Uterus (tissue), 2 donors: ENCODE data around the gene GGA2.
A peak's percentile ranks its signal among the peaks of the same experiment; 100 is the strongest.

Experiments
- POLR2A ChIP-seq, 2 donors: fragments of 450-650 bp; IDR thresholded peaks; one replicate each; pipeline ENCODE4 v1.6.1; 2016; ENCODE audit warnings: antibody characterized with exemption in 2 of 2, mild to moderate bottlenecking in 1 of 2, moderate library complexity in 1 of 2
- TF ChIP-seq, protein P1 (sequence below), 4 experiments: fragments of 200-600 bp in 2 of 4; fragments of 450-650 bp in 2 of 4; sonication (generic) in 2 of 4; IDR thresholded peaks; one replicate each; pipeline ENCODE4 v1.5.1; 2016 to 2019; ENCODE audit warnings: antibody characterized with exemption in 4 of 4, mild to moderate bottlenecking in 2 of 4, moderate library complexity in 1 of 4

DNA sequence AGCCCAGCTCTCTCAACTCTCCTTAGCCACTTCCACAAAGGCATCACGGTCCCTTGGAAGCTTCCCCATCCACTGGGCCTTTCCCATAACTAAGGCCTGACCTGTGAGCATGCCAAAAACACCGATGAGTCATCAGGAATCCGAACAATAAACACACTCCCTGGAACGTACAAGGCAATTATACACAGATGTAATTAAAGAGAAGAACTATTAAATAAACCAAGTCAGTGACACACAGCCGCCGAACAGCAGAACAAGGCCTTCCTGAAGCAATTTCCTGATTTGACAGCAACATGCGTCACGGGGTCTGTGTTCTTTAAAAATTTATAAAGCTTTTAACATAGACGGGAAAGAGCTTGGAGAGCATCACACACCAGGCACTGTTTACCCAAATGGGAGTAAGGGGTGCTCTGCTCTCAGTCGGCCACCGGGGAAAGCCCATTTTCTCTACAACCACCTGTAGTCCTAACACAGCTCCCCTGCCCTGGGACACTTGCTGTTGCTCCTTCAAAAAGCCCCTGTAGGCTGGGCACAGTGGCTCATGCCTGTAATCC is 86.7 kb downstream of the GGA2 start:
- TF ChIP-seq, protein P1, sequence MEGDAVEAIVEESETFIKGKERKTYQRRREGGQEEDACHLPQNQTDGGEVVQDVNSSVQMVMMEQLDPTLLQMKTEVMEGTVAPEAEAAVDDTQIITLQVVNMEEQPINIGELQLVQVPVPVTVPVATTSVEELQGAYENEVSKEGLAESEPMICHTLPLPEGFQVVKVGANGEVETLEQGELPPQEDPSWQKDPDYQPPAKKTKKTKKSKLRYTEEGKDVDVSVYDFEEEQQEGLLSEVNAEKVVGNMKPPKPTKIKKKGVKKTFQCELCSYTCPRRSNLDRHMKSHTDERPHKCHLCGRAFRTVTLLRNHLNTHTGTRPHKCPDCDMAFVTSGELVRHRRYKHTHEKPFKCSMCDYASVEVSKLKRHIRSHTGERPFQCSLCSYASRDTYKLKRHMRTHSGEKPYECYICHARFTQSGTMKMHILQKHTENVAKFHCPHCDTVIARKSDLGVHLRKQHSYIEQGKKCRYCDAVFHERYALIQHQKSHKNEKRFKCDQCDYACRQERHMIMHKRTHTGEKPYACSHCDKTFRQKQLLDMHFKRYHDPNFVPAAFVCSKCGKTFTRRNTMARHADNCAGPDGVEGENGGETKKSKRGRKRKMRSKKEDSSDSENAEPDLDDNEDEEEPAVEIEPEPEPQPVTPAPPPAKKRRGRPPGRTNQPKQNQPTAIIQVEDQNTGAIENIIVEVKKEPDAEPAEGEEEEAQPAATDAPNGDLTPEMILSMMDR (IDR thresholded peaks at IDR 0.05), result peak in 1 of 4 experiments; percentile 2
- peak in 1 of 2 donors; percentile 40 for TF ChIP-seq POLR2A (IDR thresholded peaks at IDR 0.05)
